DOHH2 (cell line): ENCODE results near the gene GNS.

Experiments
- H3F3A ChIP-seq: fragments of 200-600 bp; sonication (generic), shearing (Covaris generic); 2 replicates; pipeline ENCODE4 v1.6.0; 2016; ENCODE audit warnings: antibody characterized with exemption, mild to moderate bottlenecking; ENCODE audit not compliant: control insufficient read depth, insufficient read depth
- H3K27ac ChIP-seq: fragments of 200-600 bp; sonication (generic); 2 replicates; pipeline ENCODE4 v1.5.1; 2014; ENCODE audit warnings: low read depth, mild to moderate bottlenecking, low read length, moderate library complexity
- H3K27me3 ChIP-seq: fragments of 200-600 bp; sonication (generic); 2 replicates; pipeline ENCODE4 v1.6.1; 2014; ENCODE audit warnings: mild to moderate bottlenecking, low read length, mixed read lengths; ENCODE audit not compliant: control insufficient read depth
- H3K36me3 ChIP-seq: fragments of 200-600 bp; sonication (generic); 2 replicates; pipeline ENCODE4 v1.6.1; 2014; ENCODE audit warnings: mild to moderate bottlenecking, low read length, moderate library complexity, mixed read lengths; ENCODE audit not compliant: control insufficient read depth
- H3K4me1 ChIP-seq: fragments of 200-600 bp; sonication (generic); 2 replicates; pipeline ENCODE4 v1.6.1; 2014; ENCODE audit warnings: mild to moderate bottlenecking, low read length, mixed read lengths; ENCODE audit not compliant: control insufficient read depth
- H3K4me2 ChIP-seq: fragments of 200-600 bp; sonication (generic); 2 replicates; pipeline ENCODE4 v1.6.0; 2014; ENCODE audit warnings: mild to moderate bottlenecking, low read length, moderate library complexity
- H3K4me3 ChIP-seq: fragments of 200-600 bp; sonication (generic); 2 replicates; pipeline ENCODE4 v1.5.1; 2014; ENCODE audit warnings: mild to moderate bottlenecking, low read length, mixed read lengths
- H3K79me2 ChIP-seq: fragments of 200-600 bp; sonication (generic); 2 replicates; pipeline ENCODE4 v1.6.1; 2014; ENCODE audit warnings: mild to moderate bottlenecking, low read length, mixed read lengths; ENCODE audit not compliant: control insufficient read depth
- H3K9me2 ChIP-seq: fragments of 200-600 bp; sonication (generic); replicated peaks from 2 replicates; pipeline ENCODE4 v1.6.1; 2014; ENCODE audit warnings: mild to moderate bottlenecking, low read length, mixed read lengths; ENCODE audit not compliant: control insufficient read depth
- H3K9me3 ChIP-seq: fragments of 200-600 bp; sonication (generic); 2 replicates; pipeline ENCODE4 v1.6.1; 2014; ENCODE audit warnings: antibody characterized with exemption, low read length, mixed read lengths; ENCODE audit not compliant: control insufficient read depth, insufficient read depth
- H4K20me1 ChIP-seq: fragments of 200-600 bp; sonication (generic); 2 replicates; pipeline ENCODE4 v1.6.0; 2014; ENCODE audit warnings: low read depth, mild to moderate bottlenecking, antibody characterized with exemption, low read length, moderate library complexity; ENCODE audit not compliant: control insufficient read depth, insufficient read depth
- CTCF ChIP-seq: fragments of 200-600 bp; sonication (generic); IDR thresholded peaks from one replicate; pipeline ENCODE4 v1.5.1; 2014; ENCODE audit warnings: antibody characterized with exemption, mild to moderate bottlenecking, low read depth, low read length; ENCODE audit not compliant: poor library complexity, severe bottlenecking
- EZH2phosphoT487 ChIP-seq: fragments of 200-600 bp; sonication (generic); IDR thresholded peaks from 2 replicates; pipeline ENCODE4 v1.6.1; 2017; ENCODE audit warnings: borderline replicate concordance, mild to moderate bottlenecking, antibody characterized with exemption, low read length, moderate library complexity, mixed read lengths

GNS gene

GRCh38 chr12:64667793-64668192 is 91.4 kb downstream of the GNS start:
- Histone ChIP-seq H4K20me1 (peaks cover 9% of the 10 kb centered on the region), H3K79me2 (peaks cover 95% of the 10 kb centered on the region), H3K4me3 (peak overlapping the region; percentile 24), H3K27me3 (no peaks in the 10 kb centered on the region), H3F3A (peaks cover 24% of the 10 kb centered on the region), H3K27ac (peak overlapping the region; percentile 88), H3K9me3 (no peaks in the 10 kb centered on the region), H3K4me1 (peaks cover 93% of the 10 kb centered on the region), H3K9me2 (no peaks in the 10 kb centered on the region), H3K4me2 (peak overlapping the region; percentile 32), H3K36me3 (no peaks in the 10 kb centered on the region; the same call in 1 of the 2 replicates)
- no peak for TF ChIP-seq CTCF
- no peak for TF ChIP-seq EZH2phosphoT487

GRCh38 chr12:64666054-64666914 is 92.9 kb downstream of the GNS start:
- peak overlapping the region; percentile 47 for H3K4me3 ChIP-seq
- no peaks in the 10 kb centered on the region; the same call in 1 of the 2 replicates for H3K36me3 ChIP-seq
- peaks cover 9% of the 10 kb centered on the region for H4K20me1 ChIP-seq
- H3K9me2 ChIP-seq: no peaks in the 10 kb centered on the region
- peak overlapping the region; percentile 75 for H3K4me2 ChIP-seq
- peak overlapping the region; percentile 58 for H3K27ac ChIP-seq
- H3K79me2 ChIP-seq: peaks cover 97% of the 10 kb centered on the region
- peaks cover 89% of the 10 kb centered on the region for H3K4me1 ChIP-seq
- H3K9me3 ChIP-seq: no peaks in the 10 kb centered on the region
- TF ChIP-seq CTCF (no peak), EZH2phosphoT487 (no peak)
- H3K27me3 ChIP-seq: no peaks in the 10 kb centered on the region
- peaks cover 24% of the 10 kb centered on the region for H3F3A ChIP-seq

- H4K20me1 ChIP-seq: peaks cover 1% of the 10 kb centered on the region; the same call in 1 of the 2 replicates
- H3K79me2 ChIP-seq: peaks cover 97% of the 10 kb centered on the region
- TF ChIP-seq CTCF (no peak), EZH2phosphoT487 (no peak)
- peak overlapping the region; percentile 75 for H3K4me2 ChIP-seq
- H3K9me3 ChIP-seq: no peaks in the 10 kb centered on the region
- H3K36me3 ChIP-seq: no peaks in the 10 kb centered on the region; the same call in 1 of the 2 replicates
- H3K27ac ChIP-seq: peak overlapping the region; percentile 58
- H3F3A ChIP-seq: peaks cover 24% of the 10 kb centered on the region
- peak overlapping the region; percentile 47 for H3K4me3 ChIP-seq
- H3K9me2 ChIP-seq: no peaks in the 10 kb centered on the region
- H3K27me3 ChIP-seq: no peaks in the 10 kb centered on the region
- H3K4me1 ChIP-seq: peaks cover 86% of the 10 kb centered on the region
Measured at GRCh38 chr12:64665514-64665913, 93.7 kb downstream of the GNS start.
